HG03066 (cell line): Measurements from ENCODE around the gene NEURL1.
"Not testable (repeated sequence)": the region's sequence is repeated elsewhere in the genome, so short reads cannot be mapped to it uniquely, and the experiment has no call there.

Experiments used
- ATAC-seq: cut with Tn5 transposase; IDR thresholded peaks from one replicate; pipeline ENCODE4 v1.9.1; 2021; ENCODE audit warnings: low read depth; ENCODE audit not compliant: unreplicated experiment

Gene NEURL1

GRCh38 chr10:103618575-103619423, 125.3 kb downstream of the NEURL1 start:
- ATAC-seq = no peak

GRCh38 chr10:103619424-103620351, 126.2 kb downstream of the NEURL1 start:
- ATAC-seq = no peak

- no peak for ATAC-seq
Observed at GRCh38 chr10:103620352-103620740, 126.8 kb downstream of the NEURL1 start.

- ATAC-seq = no peak
Observed at GRCh38 chr10:103620891-103621782, 127.6 kb downstream of the NEURL1 start.

- no peak for ATAC-seq
Observed at GRCh38 chr10:103621783-103622125, 128.2 kb downstream of the NEURL1 start.

GRCh38 chr10:103622286-103622685, 128.8 kb downstream of the NEURL1 start:
- ATAC-seq = no peak

- ATAC-seq = no peak
Observed at GRCh38 chr10:103622935-103623574, 129.6 kb downstream of the NEURL1 start.

- ATAC-seq = no peak
Observed at GRCh38 chr10:103626178-103626577, 132.7 kb downstream of the NEURL1 start.

- no peak for ATAC-seq
Observed at GRCh38 chr10:103627111-103627892, 133.8 kb downstream of the NEURL1 start.

- no peak for ATAC-seq
Observed at GRCh38 chr10:103627893-103628292, 134.4 kb downstream of the NEURL1 start.

- no peak for ATAC-seq
Observed at GRCh38 chr10:103629581-103629980, 136.1 kb downstream of the NEURL1 start.

GRCh38 chr10:103630156-103630555, 136.7 kb downstream of the NEURL1 start:
- ATAC-seq = no peak

GRCh38 chr10:103632247-103632642, 138.7 kb downstream of the NEURL1 start:
- no peak for ATAC-seq

GRCh38 chr10:103632871-103633270, 139.4 kb downstream of the NEURL1 start:
- not testable (repeated sequence) for ATAC-seq

GRCh38 chr10:103633846-103634245, 140.3 kb downstream of the NEURL1 start:
- no peak for ATAC-seq

- ATAC-seq = no peak
Observed at GRCh38 chr10:103635580-103635979, 142.1 kb downstream of the NEURL1 start.

- ATAC-seq = no peak
Observed at GRCh38 chr10:103636492-103636891, 143.0 kb downstream of the NEURL1 start.

GRCh38 chr10:103637011-103637410, 143.5 kb downstream of the NEURL1 start:
- no peak for ATAC-seq

GRCh38 chr10:103637927-103638557, 144.5 kb downstream of the NEURL1 start:
- no peak for ATAC-seq
